Dendritic cell treated with granulocyte-macrophage colony-stimulating factor and Interleukin-4, amounts not matched to agents 40 ng/mL and 50 ng/mL, for 4 days (primary cell): ENCODE results near the gene BANK1.

ENCODE experiments used
- H3K27ac Mint-ChIP-seq: one replicate; pipeline ENCODE4 v1.8.0; 2022; ENCODE audit warnings: mild to moderate bottlenecking, mixed read lengths
- H3K27me3 Mint-ChIP-seq: one replicate; pipeline ENCODE4 v1.8.0; 2022; ENCODE audit warnings: mild to moderate bottlenecking, mixed read lengths
- H3K36me3 Mint-ChIP-seq: one replicate; pipeline ENCODE4 v1.8.0; 2022; ENCODE audit warnings: low read depth, mixed read lengths
- H3K4me1 Mint-ChIP-seq: one replicate; pipeline ENCODE4 v1.8.0; 2022; ENCODE audit warnings: low read depth, mixed read lengths
- H3K4me3 Mint-ChIP-seq: one replicate; pipeline ENCODE4 v1.8.0; 2022; ENCODE audit warnings: mild to moderate bottlenecking, moderate library complexity, mixed read lengths
- H3K9me3 Mint-ChIP-seq: one replicate; pipeline ENCODE4 v1.8.0; 2022; ENCODE audit warnings: mixed read lengths
- intact Hi-C: fragments of 100-400 bp; cut with micrococcal nuclease; formaldehyde crosslinking; loops from one replicate; pipeline ENCODE4 v1.15.0; 2022

Gene BANK1

GRCh38 chr4:101968364-101968763, 177.8 kb downstream of the BANK1 start:
- no peaks in the 10 kb centered on the region for H3K4me1 Mint-ChIP-seq
- H3K27ac Mint-ChIP-seq, result no peak overlapping the region

GRCh38 chr4:101969965-101970364, 179.4 kb downstream of the BANK1 start:
- no peaks in the 10 kb centered on the region for H3K36me3 Mint-ChIP-seq
- no peaks in the 10 kb centered on the region for H3K4me1 Mint-ChIP-seq
- intact Hi-C loops, result no loop called here
- H3K9me3 Mint-ChIP-seq, result no peaks in the 10 kb centered on the region
- no peak overlapping the region for H3K27ac Mint-ChIP-seq
- H3K4me3 Mint-ChIP-seq, result no peak overlapping the region
- H3K27me3 Mint-ChIP-seq, result no peaks in the 10 kb centered on the region

More at GRCh38 chr4:101968364-101968763, 177.8 kb downstream of the BANK1 start:
- no peak overlapping the region for H3K4me3 Mint-ChIP-seq
- intact Hi-C loops, result no loop called here
- no peaks in the 10 kb centered on the region for H3K27me3 Mint-ChIP-seq
- H3K9me3 Mint-ChIP-seq, result no peaks in the 10 kb centered on the region
- H3K36me3 Mint-ChIP-seq, result no peaks in the 10 kb centered on the region

- Mint-ChIP-seq H3K27ac (no peak overlapping the region), H3K27me3 (no peaks in the 10 kb centered on the region), H3K9me3 (no peaks in the 10 kb centered on the region), H3K36me3 (no peaks in the 10 kb centered on the region), H3K4me3 (no peak overlapping the region), H3K4me1 (no peaks in the 10 kb centered on the region)
- intact Hi-C loops, result no loop called here
These were observed 180.1 kb downstream of the BANK1 start for GRCh38 chr4:101970547-101971155.

- intact Hi-C loops, result no loop called here
- Mint-ChIP-seq H3K4me1 (no peaks in the 10 kb centered on the region), H3K27me3 (no peaks in the 10 kb centered on the region), H3K27ac (no peak overlapping the region), H3K4me3 (no peak overlapping the region), H3K9me3 (no peaks in the 10 kb centered on the region), H3K36me3 (no peaks in the 10 kb centered on the region)
These were observed 182.3 kb downstream of the BANK1 start for GRCh38 chr4:101972791-101973190.

- H3K27me3 Mint-ChIP-seq, result no peaks in the 10 kb centered on the region
- no peak overlapping the region for H3K27ac Mint-ChIP-seq
- no peak overlapping the region for H3K4me3 Mint-ChIP-seq
- intact Hi-C loops, result no loop called here
- H3K9me3 Mint-ChIP-seq, result no peaks in the 10 kb centered on the region
- no peaks in the 10 kb centered on the region for H3K36me3 Mint-ChIP-seq
- no peaks in the 10 kb centered on the region for H3K4me1 Mint-ChIP-seq
These were observed 182.8 kb downstream of the BANK1 start for GRCh38 chr4:101973361-101973760.

GRCh38 chr4:101977076-101977475, 186.5 kb downstream of the BANK1 start:
- Mint-ChIP-seq H3K9me3 (no peaks in the 10 kb centered on the region), H3K36me3 (no peaks in the 10 kb centered on the region), H3K27me3 (no peaks in the 10 kb centered on the region), H3K4me1 (peaks cover 6% of the 10 kb centered on the region), H3K4me3 (no peak overlapping the region), H3K27ac (no peak overlapping the region)
- intact Hi-C loops, result no loop called here

GRCh38 chr4:101981756-101982155, 191.2 kb downstream of the BANK1 start:
- intact Hi-C loops, result no loop called here
- no peak overlapping the region for H3K27ac Mint-ChIP-seq
- no peaks in the 10 kb centered on the region for H3K36me3 Mint-ChIP-seq
- H3K4me3 Mint-ChIP-seq, result no peak overlapping the region
- H3K4me1 Mint-ChIP-seq, result peaks cover 6% of the 10 kb centered on the region
- no peaks in the 10 kb centered on the region for H3K9me3 Mint-ChIP-seq
- H3K27me3 Mint-ChIP-seq, result no peaks in the 10 kb centered on the region

GRCh38 chr4:101983835-101984234, 193.3 kb downstream of the BANK1 start:
- Mint-ChIP-seq H3K4me3 (no peak overlapping the region), H3K4me1 (peaks cover 6% of the 10 kb centered on the region)
- intact Hi-C loops, result no loop called here

GRCh38 chr4:101987623-101988243, 197.2 kb downstream of the BANK1 start:
- no peaks in the 10 kb centered on the region for H3K36me3 Mint-ChIP-seq
- no peak overlapping the region for H3K4me3 Mint-ChIP-seq
- H3K27me3 Mint-ChIP-seq, result no peaks in the 10 kb centered on the region
- intact Hi-C loops, result no loop called here
- no peaks in the 10 kb centered on the region for H3K4me1 Mint-ChIP-seq
- H3K27ac Mint-ChIP-seq, result no peak overlapping the region
- H3K9me3 Mint-ChIP-seq, result no peaks in the 10 kb centered on the region

More at GRCh38 chr4:101983835-101984234, 193.3 kb downstream of the BANK1 start:
- H3K27ac Mint-ChIP-seq, result no peak overlapping the region
- no peaks in the 10 kb centered on the region for H3K27me3 Mint-ChIP-seq
- no peaks in the 10 kb centered on the region for H3K9me3 Mint-ChIP-seq
- no peaks in the 10 kb centered on the region for H3K36me3 Mint-ChIP-seq

- Mint-ChIP-seq H3K27me3 (no peaks in the 10 kb centered on the region), H3K4me3 (no peak overlapping the region), H3K36me3 (no peaks in the 10 kb centered on the region), H3K27ac (no peak overlapping the region), H3K9me3 (no peaks in the 10 kb centered on the region), H3K4me1 (no peaks in the 10 kb centered on the region)
- intact Hi-C loops, result no loop called here
These were observed 199.0 kb downstream of the BANK1 start for GRCh38 chr4:101989551-101989950.

GRCh38 chr4:101992446-101992845, 201.9 kb downstream of the BANK1 start:
- Mint-ChIP-seq H3K27me3 (no peaks in the 10 kb centered on the region), H3K9me3 (no peaks in the 10 kb centered on the region), H3K36me3 (no peaks in the 10 kb centered on the region), H3K27ac (no peak overlapping the region), H3K4me3 (no peak overlapping the region), H3K4me1 (no peaks in the 10 kb centered on the region)
- intact Hi-C loops, result no loop called here

GRCh38 chr4:101993002-101993841, 202.7 kb downstream of the BANK1 start:
- no peaks in the 10 kb centered on the region for H3K36me3 Mint-ChIP-seq
- no peaks in the 10 kb centered on the region for H3K27me3 Mint-ChIP-seq
- no peaks in the 10 kb centered on the region for H3K9me3 Mint-ChIP-seq
- H3K27ac Mint-ChIP-seq, result no peak overlapping the region
- H3K4me3 Mint-ChIP-seq, result no peak overlapping the region
- intact Hi-C loops, result no loop called here
- H3K4me1 Mint-ChIP-seq, result no peaks in the 10 kb centered on the region

- no peak overlapping the region for H3K27ac Mint-ChIP-seq
- intact Hi-C loops, result no loop called here
- no peaks in the 10 kb centered on the region for H3K27me3 Mint-ChIP-seq
- no peaks in the 10 kb centered on the region for H3K9me3 Mint-ChIP-seq
- no peaks in the 10 kb centered on the region for H3K36me3 Mint-ChIP-seq
- no peak overlapping the region for H3K4me3 Mint-ChIP-seq
- H3K4me1 Mint-ChIP-seq, result no peaks in the 10 kb centered on the region
These were observed 203.6 kb downstream of the BANK1 start for GRCh38 chr4:101993842-101994775.
